ENCODE measurements around the gene MTMR11. TPM values are rescaled to one million over a fixed set of nuclear protein-coding genes. Genes with fewer than 3 reads are reported as not detected.

The MTMR11 gene
- total and polyA plus RNA-seq, 9 of the 15 experiments (the other 6 are each of a cell fraction or from before 2014, with no cell fraction given) = 0.09 to 1.6 (median 0.51) TPM

GRCh38 chr1:149949911-149950310 lies 13.2 kb upstream of the MTMR11 start:
- H3K4me3 ChIP-seq = no peak overlapping the region
- no peaks in the 10 kb centered on the region for H3K27me3 ChIP-seq (ENCODE audit: control insufficient read depth in 2 of 2, insufficient read depth in 2 of 2, low read length in 2 of 2)
- peaks cover 36% of the 10 kb centered on the region for H3K36me3 ChIP-seq (ENCODE audit: control insufficient read depth, insufficient read depth, low read length)
- H4K20me1 ChIP-seq (replicated peaks; ENCODE audit: control insufficient read depth, insufficient read depth, low read length) = no peaks in the 10 kb centered on the region
- WGBS (ENCODE audit: insufficient coverage, low coverage, missing lambda C conversion rate) = 77% methylated on average over 6 of the region's 6 CpGs
- no peak for FAIRE-seq
- DNase-seq (ENCODE audit: extremely low read depth in 1 of 4, low spot score in 3 of 4) = no peak
- no peak overlapping the region for H3K4me2 ChIP-seq (ENCODE audit: insufficient read depth, low read length)
- ChIA-PET CTCF (ENCODE audit: low intra/inter-chr PET ratio) (no interaction called here), POLR2A (interaction anchor here (0.6 to 1.0 kb wide), 2 partner anchors 38 to 85 kb away, joined by 3 to 4 read pairs; no protein-coding TSS in a partner anchor)
- no peaks in the 10 kb centered on the region for H3K9me3 ChIP-seq (replicated peaks; ENCODE audit: control insufficient read depth, insufficient read depth, low read depth, low read length)
- no TSS peak for BruUV-seq (replicated peaks)
- no peak overlapping the region for H3K27ac ChIP-seq (ENCODE audit: extremely low read depth, low read depth, low read length)
- in situ Hi-C loops (cut with MboI) (no loop called here), intact Hi-C loops (cut with micrococcal nuclease) (no loop called here)
- no peak overlapping the region for H3K9ac ChIP-seq (ENCODE audit: insufficient read depth in 1 of 2, low read depth in 2 of 2, low read length in 2 of 2)
- no peaks in the 10 kb centered on the region for H3K9me1 ChIP-seq (ENCODE audit: control insufficient read depth, insufficient read depth, low read length)
- H3K79me2 ChIP-seq (ENCODE audit: control insufficient read depth, insufficient read depth, low read length) = no peaks in the 10 kb centered on the region
- ATAC-seq = no peak
- no peaks in the 10 kb centered on the region for H3K4me1 ChIP-seq (replicated peaks in 1 of 2; ENCODE audit: control insufficient read depth in 2 of 2, insufficient read depth in 2 of 2, low read length in 2 of 2)
- TF ChIP-seq, protein P1, sequence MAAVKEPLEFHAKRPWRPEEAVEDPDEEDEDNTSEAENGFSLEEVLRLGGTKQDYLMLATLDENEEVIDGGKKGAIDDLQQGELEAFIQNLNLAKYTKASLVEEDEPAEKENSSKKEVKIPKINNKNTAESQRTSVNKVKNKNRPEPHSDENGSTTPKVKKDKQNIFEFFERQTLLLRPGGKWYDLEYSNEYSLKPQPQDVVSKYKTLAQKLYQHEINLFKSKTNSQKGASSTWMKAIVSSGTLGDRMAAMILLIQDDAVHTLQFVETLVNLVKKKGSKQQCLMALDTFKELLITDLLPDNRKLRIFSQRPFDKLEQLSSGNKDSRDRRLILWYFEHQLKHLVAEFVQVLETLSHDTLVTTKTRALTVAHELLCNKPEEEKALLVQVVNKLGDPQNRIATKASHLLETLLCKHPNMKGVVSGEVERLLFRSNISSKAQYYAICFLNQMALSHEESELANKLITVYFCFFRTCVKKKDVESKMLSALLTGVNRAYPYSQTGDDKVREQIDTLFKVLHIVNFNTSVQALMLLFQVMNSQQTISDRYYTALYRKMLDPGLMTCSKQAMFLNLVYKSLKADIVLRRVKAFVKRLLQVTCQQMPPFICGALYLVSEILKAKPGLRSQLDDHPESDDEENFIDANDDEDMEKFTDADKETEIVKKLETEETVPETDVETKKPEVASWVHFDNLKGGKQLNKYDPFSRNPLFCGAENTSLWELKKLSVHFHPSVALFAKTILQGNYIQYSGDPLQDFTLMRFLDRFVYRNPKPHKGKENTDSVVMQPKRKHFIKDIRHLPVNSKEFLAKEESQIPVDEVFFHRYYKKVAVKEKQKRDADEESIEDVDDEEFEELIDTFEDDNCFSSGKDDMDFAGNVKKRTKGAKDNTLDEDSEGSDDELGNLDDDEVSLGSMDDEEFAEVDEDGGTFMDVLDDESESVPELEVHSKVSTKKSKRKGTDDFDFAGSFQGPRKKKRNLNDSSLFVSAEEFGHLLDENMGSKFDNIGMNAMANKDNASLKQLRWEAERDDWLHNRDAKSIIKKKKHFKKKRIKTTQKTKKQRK (IDR thresholded peaks at IDR 0.05; ENCODE audit: borderline replicate concordance, low read depth, low read length) = no peak
- TF ChIP-seq HOXB6 (CRISPR knock-in tag; IDR thresholded peaks at IDR 0.05; ENCODE audit: borderline replicate concordance) (no peak), CTBP1 (IDR thresholded peaks at IDR 0.05; ENCODE audit: borderline replicate concordance) (no peak), ZNF778 (CRISPR knock-in tag; IDR thresholded peaks at IDR 0.05) (no peak), PHB (CRISPR knock-in tag; IDR thresholded peaks at IDR 0.05) (no peak), LEF1 (IDR thresholded peaks at IDR 0.05) (no peak), SRSF3 (IDR thresholded peaks at IDR 0.05; ENCODE audit: insufficient read depth, low read length) (no peak), MTA1 (IDR thresholded peaks at IDR 0.05; ENCODE audit: borderline replicate concordance) (no peak), L3MBTL2 (IDR thresholded peaks at IDR 0.05) (no peak), ZNF274 (IDR thresholded peaks at IDR 0.05; ENCODE audit: borderline replicate concordance, low read depth, low read length) (no peak), ARNT (IDR thresholded peaks at IDR 0.05) (no peak), ZFP1 (CRISPR knock-in tag; IDR thresholded peaks at IDR 0.05) (no peak), MTF1 (CRISPR knock-in tag; IDR thresholded peaks at IDR 0.05; ENCODE audit: borderline replicate concordance) (no peak)
- TF ChIP-seq, protein P2, sequence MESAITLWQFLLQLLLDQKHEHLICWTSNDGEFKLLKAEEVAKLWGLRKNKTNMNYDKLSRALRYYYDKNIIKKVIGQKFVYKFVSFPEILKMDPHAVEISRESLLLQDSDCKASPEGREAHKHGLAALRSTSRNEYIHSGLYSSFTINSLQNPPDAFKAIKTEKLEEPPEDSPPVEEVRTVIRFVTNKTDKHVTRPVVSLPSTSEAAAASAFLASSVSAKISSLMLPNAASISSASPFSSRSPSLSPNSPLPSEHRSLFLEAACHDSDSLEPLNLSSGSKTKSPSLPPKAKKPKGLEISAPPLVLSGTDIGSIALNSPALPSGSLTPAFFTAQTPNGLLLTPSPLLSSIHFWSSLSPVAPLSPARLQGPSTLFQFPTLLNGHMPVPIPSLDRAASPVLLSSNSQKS (CRISPR knock-in tag; IDR thresholded peaks at IDR 0.05) = no peak
- TF ChIP-seq, protein P3, sequence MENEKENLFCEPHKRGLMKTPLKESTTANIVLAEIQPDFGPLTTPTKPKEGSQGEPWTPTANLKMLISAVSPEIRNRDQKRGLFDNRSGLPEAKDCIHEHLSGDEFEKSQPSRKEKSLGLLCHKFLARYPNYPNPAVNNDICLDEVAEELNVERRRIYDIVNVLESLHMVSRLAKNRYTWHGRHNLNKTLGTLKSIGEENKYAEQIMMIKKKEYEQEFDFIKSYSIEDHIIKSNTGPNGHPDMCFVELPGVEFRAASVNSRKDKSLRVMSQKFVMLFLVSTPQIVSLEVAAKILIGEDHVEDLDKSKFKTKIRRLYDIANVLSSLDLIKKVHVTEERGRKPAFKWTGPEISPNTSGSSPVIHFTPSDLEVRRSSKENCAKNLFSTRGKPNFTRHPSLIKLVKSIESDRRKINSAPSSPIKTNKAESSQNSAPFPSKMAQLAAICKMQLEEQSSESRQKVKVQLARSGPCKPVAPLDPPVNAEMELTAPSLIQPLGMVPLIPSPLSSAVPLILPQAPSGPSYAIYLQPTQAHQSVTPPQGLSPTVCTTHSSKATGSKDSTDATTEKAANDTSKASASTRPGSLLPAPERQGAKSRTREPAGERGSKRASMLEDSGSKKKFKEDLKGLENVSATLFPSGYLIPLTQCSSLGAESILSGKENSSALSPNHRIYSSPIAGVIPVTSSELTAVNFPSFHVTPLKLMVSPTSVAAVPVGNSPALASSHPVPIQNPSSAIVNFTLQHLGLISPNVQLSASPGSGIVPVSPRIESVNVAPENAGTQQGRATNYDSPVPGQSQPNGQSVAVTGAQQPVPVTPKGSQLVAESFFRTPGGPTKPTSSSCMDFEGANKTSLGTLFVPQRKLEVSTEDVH (IDR thresholded peaks at IDR 0.05; ENCODE audit: low read depth, partially characterized antibody) = no peak
- no peak overlapping the region for H2AFZ ChIP-seq (ENCODE audit: low read depth, low read length)

Measured in K562 (cell line).